ENCODE data around the gene CTSA.
A peak's percentile ranks its signal among the peaks of the same experiment; 100 is the strongest.

The CTSA gene

GRCh38 chr20:45890985-45891983, at the start of gene CTSA, which contains the start of gene NEURL2:
TSS of gene CTSA (plus strand) at chr20:45891335. CDS start at chr20:45891569, 234 bp downstream.
TSS of gene NEURL2 (minus strand) at chr20:45891208. CDS start at chr20:45890991, 217 bp downstream.
- no peak for DNase-seq (ENCODE audit: low read depth)

DNA sequence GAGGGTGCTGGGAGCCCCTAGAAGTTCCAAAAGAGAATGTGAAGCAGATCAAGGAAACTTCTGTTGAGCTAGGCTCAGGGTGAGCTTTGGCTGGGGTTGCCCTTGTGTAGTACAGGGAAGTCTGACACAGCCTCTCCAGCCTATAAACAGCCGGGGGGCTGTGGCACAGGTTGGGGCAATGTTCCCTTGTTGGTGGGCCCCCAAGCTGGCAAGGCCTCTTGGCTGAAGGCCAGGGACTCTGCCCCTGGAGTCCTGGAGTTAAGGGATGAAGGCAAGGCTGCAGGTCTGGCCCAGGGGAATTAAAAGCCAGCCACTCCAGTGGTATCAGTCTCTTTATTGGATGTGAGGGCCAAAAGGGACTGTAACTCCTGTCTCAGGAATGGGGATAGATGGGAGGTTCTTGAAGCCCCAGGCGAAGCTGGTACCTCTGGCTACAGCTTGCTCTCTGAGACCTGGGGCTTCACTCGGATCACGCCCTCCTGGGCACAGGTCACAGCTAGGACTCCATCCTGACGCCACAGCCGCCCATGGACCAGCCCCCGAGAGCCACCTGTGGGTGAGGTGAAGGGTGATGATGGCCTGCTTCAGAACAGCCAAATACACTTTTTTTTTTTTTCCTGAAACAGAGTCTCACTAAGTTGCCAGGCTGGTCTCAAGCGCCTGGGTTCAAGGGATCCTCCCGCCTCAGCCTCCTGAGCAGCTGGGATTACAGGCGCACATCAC, 49.6 kb upstream of the CTSA start:
- no peak for DNase-seq (ENCODE audit: low read depth)

DNA sequence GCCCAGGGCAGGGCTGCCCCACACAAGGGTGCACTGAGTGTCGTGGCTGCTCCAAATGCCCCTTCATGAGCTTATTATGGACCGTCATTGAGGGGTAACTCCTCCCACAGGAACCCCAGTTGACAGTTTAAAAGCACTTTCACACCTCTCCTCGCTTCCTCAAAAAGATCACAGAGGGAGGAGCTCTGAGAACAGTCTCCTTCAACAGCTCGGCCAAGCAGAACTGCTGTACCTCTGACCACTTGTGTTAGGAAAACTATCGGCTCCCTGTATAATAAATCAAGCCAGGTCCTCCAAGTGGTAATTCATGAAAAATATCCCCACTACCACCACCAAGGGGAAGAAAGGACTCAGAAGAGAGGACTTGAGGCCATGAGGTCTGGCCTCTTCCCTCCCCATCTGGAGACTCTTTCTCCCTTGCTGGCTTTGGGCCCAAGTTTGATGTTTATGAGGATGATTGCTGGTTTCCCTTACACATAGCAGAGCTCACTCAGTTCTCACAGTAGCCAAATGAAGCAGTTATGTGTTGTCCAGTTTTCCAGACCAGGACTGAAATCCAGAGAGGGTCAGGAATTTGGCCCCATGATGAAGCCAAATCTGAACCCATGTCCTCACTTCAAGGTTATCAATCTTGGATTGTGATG, 48.8 kb upstream of the CTSA start:
- DNase-seq (ENCODE audit: low read depth) = no peak

DNA sequence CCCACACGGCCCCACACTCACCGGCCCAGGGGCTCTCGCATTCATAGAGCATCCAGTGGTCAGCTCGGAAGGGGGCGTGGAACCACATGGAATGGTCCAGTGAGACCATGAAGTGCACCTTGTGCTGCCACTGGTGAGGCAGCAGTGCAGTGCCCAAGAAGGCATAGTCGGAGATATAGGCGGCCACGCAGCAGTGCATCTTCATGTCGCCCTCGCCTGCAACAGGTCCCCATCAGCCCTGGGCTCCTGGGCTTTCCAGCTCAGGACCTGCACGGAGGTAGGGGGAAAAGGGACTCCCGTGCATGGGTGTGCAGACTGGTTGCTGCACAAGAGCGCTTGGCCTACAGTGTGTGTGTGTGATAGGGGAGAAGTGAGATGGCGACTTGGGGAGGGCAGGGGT, 47.6 kb upstream of the CTSA start:
- DNase-seq (ENCODE audit: low read depth) = no peak

- DNase-seq (ENCODE audit: low read depth) = no peak
Measured at GRCh38 chr20:45845452-45845851, 45.7 kb upstream of the CTSA start.

DNA sequence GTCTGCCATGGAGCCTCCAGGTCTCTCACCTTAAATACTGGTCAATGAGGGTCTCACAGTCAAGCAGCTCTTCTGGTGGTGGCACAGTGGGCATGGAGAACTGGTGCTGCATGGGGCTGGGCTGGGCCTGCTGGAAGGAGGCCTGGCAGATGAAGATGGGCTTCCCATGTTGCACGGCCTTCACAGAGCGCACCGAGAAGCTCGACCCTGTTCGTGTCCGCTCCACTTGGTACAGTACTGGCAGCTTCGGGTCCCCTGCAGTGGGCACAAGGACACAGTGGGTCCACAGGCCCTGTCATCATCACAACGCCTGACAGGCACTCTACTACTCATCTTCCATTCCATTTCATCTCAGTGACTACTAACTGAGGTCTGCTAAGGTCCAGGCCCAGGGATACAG, 42.7 kb upstream of the CTSA start:
- no peak for DNase-seq (ENCODE audit: low read depth)

GRCh38 chr20:45848969-45849582, 42.1 kb upstream of the CTSA start:
- DNase-seq (ENCODE audit: low read depth) = no peak

DNA sequence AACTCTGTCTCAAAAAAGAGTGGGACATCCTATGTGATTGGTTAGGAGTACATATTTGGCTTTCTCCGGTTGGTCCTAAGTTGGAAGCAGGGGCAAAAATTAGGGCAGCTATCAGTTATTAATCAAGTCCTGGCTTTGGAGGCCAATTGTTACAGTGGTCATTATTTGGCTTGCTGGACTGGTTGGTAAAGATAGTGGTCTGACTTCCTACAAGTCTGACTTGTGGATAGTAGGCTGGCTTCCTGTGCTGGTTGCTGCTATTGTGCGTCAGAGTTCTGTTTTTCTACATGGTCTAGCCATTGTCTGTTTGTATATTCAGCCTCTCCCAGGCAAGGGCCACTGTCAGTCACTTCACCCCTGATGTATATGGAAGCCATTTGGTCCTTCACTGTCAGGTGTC, 40.9 kb upstream of the CTSA start:
- no peak for DNase-seq (ENCODE audit: low read depth)

- no peak for DNase-seq (ENCODE audit: low read depth)
Measured at GRCh38 chr20:45850926-45851325, 40.2 kb upstream of the CTSA start.

- no peak for DNase-seq (ENCODE audit: low read depth)
Measured at GRCh38 chr20:45851501-45851900, 39.6 kb upstream of the CTSA start.

- DNase-seq (ENCODE audit: low read depth) = no peak
Measured at GRCh38 chr20:45852326-45852725, 38.8 kb upstream of the CTSA start.

DNA sequence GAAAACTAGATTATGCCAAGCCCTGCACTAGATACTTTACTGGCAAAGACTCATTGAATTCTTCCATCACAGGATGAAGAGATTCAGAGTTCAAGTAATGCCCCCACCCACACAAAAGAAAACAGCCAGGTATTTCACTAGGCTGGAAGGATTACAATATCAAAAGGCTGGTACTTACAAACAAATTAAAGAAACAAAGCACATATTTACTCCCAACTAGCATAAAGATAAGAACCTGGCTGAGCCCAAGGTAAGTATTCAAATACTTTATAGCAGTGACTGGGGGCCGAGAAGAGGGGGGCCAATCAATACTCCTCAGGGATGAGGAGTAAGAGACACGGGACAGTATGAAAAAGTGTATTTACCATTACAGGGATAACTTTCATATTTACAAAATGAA, 37.7 kb upstream of the CTSA start:
- DNase-seq (ENCODE audit: low read depth) = no peak

- DNase-seq (ENCODE audit: low read depth) = peak; percentile 100
Measured at GRCh38 chr20:45857114-45857881, 33.8 kb upstream of the CTSA start, which contains the start of the genes ACOT8 and ZSWIM3. TSS of gene ACOT8 (minus strand) at chr20:45857392. CDS start at chr20:45857315, 77 bp downstream. TSS of gene ZSWIM3 (plus strand) at chr20:45857614. CDS start at chr20:45857826, 212 bp downstream.

GRCh38 chr20:45857882-45858216, 33.3 kb upstream of the CTSA start:
- DNase-seq (ENCODE audit: low read depth) = no peak

DNA sequence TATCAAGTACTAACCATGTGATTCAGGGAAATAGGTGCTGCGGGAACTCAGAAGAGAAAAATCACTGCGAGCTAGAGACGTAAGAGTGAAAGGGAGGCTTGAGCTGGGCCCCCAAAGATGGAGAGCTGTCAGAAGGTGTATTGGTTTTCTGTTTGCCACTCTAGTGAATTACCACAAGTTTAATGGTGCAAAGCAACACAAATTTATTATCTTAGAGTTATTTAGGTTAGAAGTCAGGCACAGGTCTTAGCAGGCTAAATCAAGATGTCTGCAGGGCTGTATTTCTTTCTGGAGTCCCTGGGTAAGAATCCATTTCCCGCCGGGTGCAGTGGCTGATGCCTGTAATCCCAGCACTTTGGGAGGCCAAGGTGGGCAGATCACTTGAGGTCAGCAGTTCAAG, 31.2 kb upstream of the CTSA start:
- DNase-seq (ENCODE audit: low read depth) = no peak

DNA sequence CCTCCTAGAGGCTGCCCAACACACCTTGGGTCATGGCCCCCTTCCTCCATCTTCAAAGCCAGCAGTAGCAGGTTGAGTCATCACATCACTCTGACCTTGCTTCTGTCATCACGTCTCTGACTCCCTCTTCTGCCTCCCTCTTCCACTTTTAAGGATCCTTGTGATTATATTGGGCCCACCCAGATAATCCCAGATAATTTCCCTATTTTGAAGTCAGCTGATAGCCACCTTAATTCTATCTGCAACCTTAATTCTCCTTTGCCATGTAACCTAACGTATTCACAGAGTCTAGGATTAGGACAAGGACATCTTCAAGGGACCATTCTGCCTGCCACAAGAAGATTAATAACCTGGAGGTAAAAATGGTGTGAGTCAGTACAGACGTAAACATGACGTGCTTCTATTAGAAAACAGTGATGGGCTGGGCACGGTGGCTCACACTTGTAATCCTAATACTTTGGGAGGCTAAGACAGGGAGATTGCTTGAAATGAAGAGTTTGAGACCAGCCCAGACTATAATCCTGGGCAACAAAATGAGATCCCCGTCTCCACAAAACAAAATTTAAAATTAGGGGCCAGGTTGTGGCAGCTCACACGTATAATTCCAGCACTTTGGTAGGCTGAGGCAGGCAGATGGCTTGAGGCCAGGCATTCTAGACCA, 30.4 kb upstream of the CTSA start:
- no peak for DNase-seq (ENCODE audit: low read depth)

DNA sequence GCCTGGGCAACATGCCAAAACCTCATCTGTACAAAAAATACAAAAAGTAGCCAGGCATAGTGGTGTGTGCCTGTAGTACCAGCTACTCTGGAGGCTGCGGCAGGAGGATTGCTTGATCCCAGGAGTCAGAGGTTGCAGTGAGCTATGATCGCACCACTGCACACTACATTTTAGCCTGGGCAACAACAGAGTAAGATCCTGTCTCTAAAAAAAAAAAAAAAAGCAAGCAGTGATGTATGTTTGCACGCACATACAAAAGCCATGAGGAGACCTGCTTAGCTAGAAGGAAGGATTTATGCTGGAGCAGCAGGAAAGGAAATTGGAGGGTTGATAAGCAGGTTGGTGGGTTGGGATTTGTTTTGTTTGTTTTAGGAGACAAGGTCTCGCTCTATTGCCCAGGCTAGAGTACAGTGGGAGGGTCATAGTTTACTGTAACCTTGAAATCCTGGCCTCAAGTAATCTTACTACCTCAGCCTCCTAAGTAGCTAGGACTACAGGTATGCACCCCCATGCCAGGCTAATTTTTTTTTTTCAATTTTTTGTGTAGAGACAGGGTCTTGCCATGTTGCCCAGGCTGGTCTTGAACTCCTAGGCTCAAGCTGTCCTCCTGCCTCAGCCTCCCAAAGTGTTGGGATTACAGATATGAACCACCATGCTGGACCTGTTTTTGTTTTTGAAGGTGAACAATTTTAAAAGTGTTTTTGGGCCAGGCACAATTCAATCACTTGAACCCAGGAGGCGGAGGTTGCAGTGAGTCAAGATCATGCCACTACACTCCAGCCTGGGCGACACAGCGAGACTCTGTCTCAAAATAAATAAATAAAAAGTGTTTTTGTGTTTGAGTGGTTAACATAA, 29.7 kb upstream of the CTSA start:
- DNase-seq (ENCODE audit: low read depth) = no peak

DNA sequence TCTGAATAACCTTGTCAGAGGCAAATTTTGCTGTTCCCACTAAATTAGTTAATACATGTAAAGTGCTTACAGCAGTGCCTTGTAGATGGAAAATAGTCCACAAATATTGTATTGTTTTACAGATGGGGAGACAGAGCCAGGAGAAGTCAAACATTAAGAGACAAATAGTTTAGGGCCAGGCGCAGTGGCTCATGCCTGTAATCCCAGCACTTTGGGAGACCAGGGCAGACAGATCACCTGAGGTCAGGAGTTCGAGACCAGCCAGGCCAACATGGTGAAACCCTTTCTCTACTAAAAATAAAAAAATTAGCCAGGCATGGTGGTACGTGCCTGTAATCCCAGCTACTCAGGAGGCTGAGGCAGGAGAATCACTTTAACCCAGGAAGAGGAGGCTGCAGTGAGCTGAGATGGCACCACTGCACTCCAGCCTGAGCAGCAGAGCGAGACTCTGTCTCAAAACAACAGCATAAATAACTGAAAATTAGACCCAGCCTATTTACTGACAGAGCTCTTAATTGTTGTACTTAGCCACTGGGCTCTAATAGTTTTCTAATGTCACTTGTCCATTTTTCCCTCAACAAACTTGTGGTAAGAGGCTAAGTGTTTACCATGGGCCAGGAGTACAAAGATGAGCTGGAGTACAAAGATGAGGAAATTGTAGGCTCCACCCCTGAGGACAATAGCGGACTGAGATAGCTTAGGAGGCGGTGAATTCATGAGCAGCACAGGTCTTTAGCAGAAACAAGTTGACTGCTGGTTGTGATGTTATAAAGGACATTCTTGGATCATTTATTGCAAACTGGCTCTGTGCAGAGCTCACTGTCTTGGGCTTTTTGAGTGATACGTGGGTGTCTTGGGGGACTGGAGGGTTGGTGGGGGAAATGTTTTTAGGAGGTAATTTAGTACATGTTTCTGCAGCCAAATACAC, 27.3 kb upstream of the CTSA start:
- no peak for DNase-seq (ENCODE audit: low read depth)

DNA sequence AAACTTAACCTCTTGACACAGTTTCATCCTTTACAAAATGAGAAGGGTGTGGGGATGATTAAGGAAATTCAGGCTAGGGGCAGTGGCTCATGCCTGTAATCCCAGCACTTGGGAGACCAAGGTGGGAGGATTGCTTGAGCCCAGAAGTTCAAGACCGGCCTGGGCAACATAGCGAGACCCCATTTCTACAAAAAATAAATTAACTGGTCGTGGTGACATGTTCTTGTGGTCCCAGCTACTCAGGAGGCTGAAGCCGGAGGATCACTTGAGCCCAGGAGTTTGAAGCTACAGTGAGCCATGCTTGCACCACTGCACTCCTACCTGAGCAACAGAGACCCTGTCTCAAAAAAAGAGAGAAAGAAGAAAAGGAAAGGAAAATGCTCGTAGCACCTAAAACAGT, 24.7 kb upstream of the CTSA start:
- no peak for DNase-seq (ENCODE audit: low read depth)
